ENCODE measurements around the gene DDX3X.

Gene DDX3X

GRCh38 chrX:41322821-41323603 is 10.9 kb upstream of the DDX3X start:
- TF ChIP-seq TEAD4 (IDR thresholded peaks at IDR 0.05): no peak
- TF ChIP-seq USF1 (IDR thresholded peaks at IDR 0.05): no peak
- TF ChIP-seq MAX (IDR thresholded peaks at IDR 0.05): no peak
- TF ChIP-seq EP300 (IDR thresholded peaks at IDR 0.05; ENCODE audit: borderline replicate concordance): no peak
- no peak for TF ChIP-seq TCF12 (IDR thresholded peaks at IDR 0.05; ENCODE audit: low read depth)
- TF ChIP-seq NFIC (IDR thresholded peaks at IDR 0.05): no peak
- TF ChIP-seq FOXM1 (IDR thresholded peaks at IDR 0.05; ENCODE audit: borderline replicate concordance, low read depth): no peak
- no peak for TF ChIP-seq CREB1 (IDR thresholded peaks at IDR 0.05; ENCODE audit: low read depth)
- no peak for TF ChIP-seq YY1 (IDR thresholded peaks at IDR 0.05; ENCODE audit: low read depth)
- no peak for TF ChIP-seq ZBTB7A (IDR thresholded peaks at IDR 0.05; ENCODE audit: low read depth)
- TF ChIP-seq EGR1 (IDR thresholded peaks at IDR 0.05): no peak
- TF ChIP-seq REST (IDR thresholded peaks at IDR 0.05; ENCODE audit: low read depth): no peak
- TF ChIP-seq TAF1 (IDR thresholded peaks at IDR 0.05; ENCODE audit: low read depth): no peak
- TF ChIP-seq RAD21 (IDR thresholded peaks at IDR 0.05; ENCODE audit: low read depth): no peak
- TF ChIP-seq CEBPB (IDR thresholded peaks at IDR 0.05): no peak

GRCh38 chrX:41326431-41326830 is 7.5 kb upstream of the DDX3X start:
- TF ChIP-seq REST (IDR thresholded peaks at IDR 0.05; ENCODE audit: low read depth): no peak
- TF ChIP-seq TCF12 (IDR thresholded peaks at IDR 0.05; ENCODE audit: low read depth): no peak
- TF ChIP-seq MAX (IDR thresholded peaks at IDR 0.05): no peak
- TF ChIP-seq YY1 (IDR thresholded peaks at IDR 0.05; ENCODE audit: low read depth): no peak
- TF ChIP-seq USF1 (IDR thresholded peaks at IDR 0.05): no peak
- no peak for TF ChIP-seq EP300 (IDR thresholded peaks at IDR 0.05; ENCODE audit: borderline replicate concordance)
- TF ChIP-seq FOXM1 (IDR thresholded peaks at IDR 0.05; ENCODE audit: borderline replicate concordance, low read depth): no peak
- no peak for TF ChIP-seq RAD21 (IDR thresholded peaks at IDR 0.05; ENCODE audit: low read depth)
- TF ChIP-seq TEAD4 (IDR thresholded peaks at IDR 0.05): no peak
- no peak for TF ChIP-seq NFIC (IDR thresholded peaks at IDR 0.05)
- TF ChIP-seq CEBPB (IDR thresholded peaks at IDR 0.05): no peak
- TF ChIP-seq ZBTB7A (IDR thresholded peaks at IDR 0.05; ENCODE audit: low read depth): no peak
- TF ChIP-seq CREB1 (IDR thresholded peaks at IDR 0.05; ENCODE audit: low read depth): no peak
- no peak for TF ChIP-seq EGR1 (IDR thresholded peaks at IDR 0.05)
- TF ChIP-seq TAF1 (IDR thresholded peaks at IDR 0.05; ENCODE audit: low read depth): no peak

GRCh38 chrX:41327341-41327740 is 6.6 kb upstream of the DDX3X start:
- no peak for TF ChIP-seq TCF12 (IDR thresholded peaks at IDR 0.05; ENCODE audit: low read depth)
- no peak for TF ChIP-seq USF1 (IDR thresholded peaks at IDR 0.05)
- TF ChIP-seq FOXM1 (IDR thresholded peaks at IDR 0.05; ENCODE audit: borderline replicate concordance, low read depth): no peak
- TF ChIP-seq CREB1 (IDR thresholded peaks at IDR 0.05; ENCODE audit: low read depth): no peak
- TF ChIP-seq YY1 (IDR thresholded peaks at IDR 0.05; ENCODE audit: low read depth): no peak
- no peak for TF ChIP-seq MAX (IDR thresholded peaks at IDR 0.05)

- TF ChIP-seq ZBTB7A (IDR thresholded peaks at IDR 0.05; ENCODE audit: low read depth): no peak
- TF ChIP-seq RAD21 (IDR thresholded peaks at IDR 0.05; ENCODE audit: low read depth): no peak
- TF ChIP-seq EP300 (IDR thresholded peaks at IDR 0.05; ENCODE audit: borderline replicate concordance): no peak
- TF ChIP-seq YY1 (IDR thresholded peaks at IDR 0.05; ENCODE audit: low read depth): no peak
- TF ChIP-seq CEBPB (IDR thresholded peaks at IDR 0.05): no peak
- TF ChIP-seq EGR1 (IDR thresholded peaks at IDR 0.05): no peak
- TF ChIP-seq REST (IDR thresholded peaks at IDR 0.05; ENCODE audit: low read depth): no peak
- TF ChIP-seq MAX (IDR thresholded peaks at IDR 0.05): no peak
- no peak for TF ChIP-seq TEAD4 (IDR thresholded peaks at IDR 0.05)
- TF ChIP-seq FOXM1 (IDR thresholded peaks at IDR 0.05; ENCODE audit: borderline replicate concordance, low read depth): no peak
- no peak for TF ChIP-seq CREB1 (IDR thresholded peaks at IDR 0.05; ENCODE audit: low read depth)
- no peak for TF ChIP-seq NFIC (IDR thresholded peaks at IDR 0.05)
- TF ChIP-seq TAF1 (IDR thresholded peaks at IDR 0.05; ENCODE audit: low read depth): no peak
- no peak for TF ChIP-seq USF1 (IDR thresholded peaks at IDR 0.05)
- TF ChIP-seq TCF12 (IDR thresholded peaks at IDR 0.05; ENCODE audit: low read depth): no peak
Observed at GRCh38 chrX:41329101-41329500, 4.9 kb upstream of the DDX3X start.

Data from Ishikawa (cell line).